HG03520 (cell line): ENCODE results near the gene VIP.

Experiments
- ATAC-seq: cut with Tn5 transposase; IDR thresholded peaks from one replicate; pipeline ENCODE4 v1.9.1; 2021; ENCODE audit warnings: mild to moderate bottlenecking, moderate library complexity; ENCODE audit not compliant: unreplicated experiment

Gene VIP

GRCh38 chr6:152775428-152775827, 24.8 kb downstream of the VIP start:
- no peak for ATAC-seq

GRCh38 chr6:152776833-152777232, 26.2 kb downstream of the VIP start:
- ATAC-seq, result no peak

DNA sequence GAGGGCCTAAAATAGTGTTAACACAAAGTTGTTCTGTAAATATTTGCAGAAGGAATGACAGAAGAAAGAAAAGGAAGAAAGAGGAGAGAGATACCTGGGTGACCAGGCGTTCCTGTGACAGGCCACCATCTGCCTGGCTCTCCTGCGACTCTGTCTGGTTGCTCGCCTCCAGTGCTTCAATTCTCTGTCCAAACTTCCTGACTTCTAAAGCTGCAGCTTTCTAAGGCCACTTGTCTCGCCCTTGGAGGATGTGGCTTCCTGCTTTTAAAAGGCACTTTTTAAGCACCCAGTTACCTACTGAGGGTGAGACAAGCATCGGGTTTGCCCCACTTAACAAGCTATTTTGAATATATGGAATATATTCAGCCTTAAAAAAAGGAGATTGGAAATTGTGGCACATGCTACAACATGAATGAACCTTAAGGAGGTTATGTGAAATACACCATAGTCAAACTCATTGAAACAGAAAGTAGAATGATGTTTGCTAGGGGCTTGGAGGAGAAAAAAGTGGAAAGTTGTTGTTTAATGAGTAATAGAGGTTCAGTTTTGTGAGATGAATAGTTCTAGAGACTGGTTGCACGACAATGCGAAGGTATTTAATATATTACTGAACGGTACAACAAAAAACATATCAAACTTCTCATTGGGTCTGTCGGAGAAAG, 32.8 kb downstream of the VIP start:
- no peak for ATAC-seq

DNA sequence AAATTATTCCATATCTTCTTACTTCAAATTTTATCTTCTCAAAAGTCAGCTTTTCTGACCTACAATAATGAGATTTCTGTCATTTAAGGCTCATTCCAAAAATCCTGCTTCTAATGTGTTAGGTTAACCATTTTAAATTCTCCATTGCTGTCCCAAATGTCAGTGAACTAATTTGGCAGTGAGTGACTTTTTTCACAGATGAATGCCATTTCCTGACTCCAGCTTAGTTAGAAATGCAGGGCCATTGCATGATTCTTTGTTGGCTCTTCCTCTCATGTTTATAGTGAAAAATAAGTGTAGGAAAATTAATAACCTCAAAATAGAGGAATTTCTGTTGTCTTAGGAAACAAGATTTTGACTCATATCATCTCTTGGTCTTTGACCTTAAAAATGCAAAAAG, 44.1 kb downstream of the VIP start:
- ATAC-seq, result no peak

DNA sequence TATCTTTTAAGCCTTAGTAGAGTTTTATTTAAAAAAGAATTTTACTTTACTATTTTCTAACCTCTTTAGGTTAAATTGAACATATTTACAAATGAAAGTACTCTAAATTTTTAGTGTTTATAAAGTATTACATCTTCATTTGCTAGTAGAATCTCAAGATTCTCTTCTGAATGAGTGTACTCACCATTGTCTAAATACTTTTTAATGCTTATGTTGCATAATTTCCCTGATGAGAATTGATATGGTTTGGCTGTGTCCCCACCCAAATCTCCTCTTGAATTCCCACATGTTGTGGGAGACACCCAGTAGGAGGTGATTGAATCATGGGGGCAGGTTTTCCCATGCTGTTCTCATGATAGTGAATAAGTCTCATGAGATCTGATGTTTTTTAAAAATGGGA, 53.6 kb downstream of the VIP start:
- no peak for ATAC-seq
